ENCODE results near the gene FAU. TPM values are rescaled to one million over a fixed set of nuclear protein-coding genes. Genes with fewer than 3 reads are reported as not detected.

FAU gene
- total RNA-seq, 1 donor from 2014 or later = 710 TPM

- no peak for TF ChIP-seq CTCF (IDR thresholded peaks at IDR 0.05; ENCODE audit: unreplicated experiment)
- Mint-ChIP-seq H3K27me3 (ENCODE audit: low read depth) (peaks cover 2% of the 10 kb centered on the region), H3K9me3 (no peaks in the 10 kb centered on the region), H3K4me1 (peaks cover 31% of the 10 kb centered on the region), H3K27ac (no peak overlapping the region), H3K4me3 (no peak overlapping the region), H3K36me3 (no peaks in the 10 kb centered on the region)
- DNase-seq (ENCODE audit: low spot score in 2 of 2, unreplicated experiment in 2 of 2) = no peak
These were observed 12.4 kb downstream of the FAU start for GRCh38 chr11:65109231-65110198.

- H3K27ac Mint-ChIP-seq = no peak overlapping the region
- H3K4me3 Mint-ChIP-seq = no peak overlapping the region
- H3K27me3 Mint-ChIP-seq (ENCODE audit: low read depth) = peaks cover 2% of the 10 kb centered on the region
- H3K4me1 Mint-ChIP-seq = peaks cover 24% of the 10 kb centered on the region
- no peaks in the 10 kb centered on the region for H3K36me3 Mint-ChIP-seq
- DNase-seq (ENCODE audit: low spot score in 2 of 2, unreplicated experiment in 2 of 2) = no peak
- H3K9me3 Mint-ChIP-seq = no peaks in the 10 kb centered on the region
- TF ChIP-seq CTCF (IDR thresholded peaks at IDR 0.05; ENCODE audit: unreplicated experiment) = no peak
These were observed 13.3 kb downstream of the FAU start for GRCh38 chr11:65108469-65109123.

GRCh38 chr11:65107751-65108468, 14.0 kb downstream of the FAU start:
- Mint-ChIP-seq H3K4me1 (peaks cover 18% of the 10 kb centered on the region), H3K27ac (no peak overlapping the region), H3K9me3 (no peaks in the 10 kb centered on the region)

GRCh38 chr11:65107078-65107477, 14.9 kb downstream of the FAU start:
- peaks cover 19% of the 10 kb centered on the region for H3K4me1 Mint-ChIP-seq
- no peak overlapping the region for H3K27ac Mint-ChIP-seq
- peaks cover 2% of the 10 kb centered on the region for H3K27me3 Mint-ChIP-seq (ENCODE audit: low read depth)
- H3K4me3 Mint-ChIP-seq = no peak overlapping the region
- no peak for DNase-seq (ENCODE audit: low spot score in 2 of 2, unreplicated experiment in 2 of 2)
- no peaks in the 10 kb centered on the region for H3K9me3 Mint-ChIP-seq
- TF ChIP-seq CTCF (IDR thresholded peaks at IDR 0.05; ENCODE audit: unreplicated experiment) = no peak
- H3K36me3 Mint-ChIP-seq = no peaks in the 10 kb centered on the region

More at GRCh38 chr11:65107751-65108468, 14.0 kb downstream of the FAU start:
- TF ChIP-seq CTCF (IDR thresholded peaks at IDR 0.05; ENCODE audit: unreplicated experiment) = no peak
- Mint-ChIP-seq H3K36me3 (no peaks in the 10 kb centered on the region), H3K4me3 (no peak overlapping the region), H3K27me3 (ENCODE audit: low read depth) (peaks cover 2% of the 10 kb centered on the region)
- no peak for DNase-seq (ENCODE audit: low spot score in 2 of 2, unreplicated experiment in 2 of 2)

GRCh38 chr11:65104628-65105027, 17.3 kb downstream of the FAU start:
- no peak for DNase-seq (ENCODE audit: low spot score in 2 of 2, unreplicated experiment in 2 of 2)
- TF ChIP-seq CTCF (IDR thresholded peaks at IDR 0.05; ENCODE audit: unreplicated experiment) = no peak
- Mint-ChIP-seq H3K4me3 (no peak overlapping the region), H3K27ac (no peak overlapping the region), H3K9me3 (no peaks in the 10 kb centered on the region), H3K4me1 (peaks cover 3% of the 10 kb centered on the region), H3K27me3 (ENCODE audit: low read depth) (no peaks in the 10 kb centered on the region), H3K36me3 (no peaks in the 10 kb centered on the region)

All from mesothelial cell of epicardium (in vitro differentiated cells).